Endothelial cell of umbilical vein (primary cell): ENCODE measurements around the gene GHSR. TPM values are rescaled to one million over a fixed set of nuclear protein-coding genes. Genes with fewer than 3 reads are reported as not detected.

Source experiments
- BruUV-seq: library from RNA; stranded (reverse); fragments of 400-500 nt; replicated peaks from 2 replicates; lab custom pipeline; 2021; lab: Mats Ljungman, UMichigan
- CTCF ChIA-PET: fragments of 300-600, 350-600 bp; sonication (Branson Sonifier 250); formaldehyde crosslinking; loops from one replicate; lab custom pipeline; 2021; ENCODE audit warnings: antibody characterized with exemption, inconsistent platforms; lab: Charles Lee
- POLR2A ChIA-PET: fragments of 300-600, 350-600 bp; sonication (Branson Sonifier 250); formaldehyde crosslinking; loops from one replicate; lab custom pipeline; 2021; ENCODE audit warnings: antibody characterized with exemption, inconsistent platforms; lab: Charles Lee
- DNase-seq: peaks from one replicate; pipeline ENCODE4 v3.0.0-alpha.2; 2011; ENCODE audit warnings: low read depth, low spot score
- FAIRE-seq: peaks from 2 replicates; lab custom pipeline; 2011; peaks lifted over from hg19 to GRCh38; lab: Jason Lieb, UNC
- H2AFZ ChIP-seq: 2 replicates; pipeline ENCODE4 v1.6.0; 2012; ENCODE audit warnings: low read depth, low read length, control low read depth, inconsistent platforms
- H3K27ac ChIP-seq: 2 replicates; pipeline ENCODE4 v1.5.1; 2011; ENCODE audit warnings: low read depth, mild to moderate bottlenecking, control low read depth, low read length, moderate library complexity; ENCODE audit not compliant: insufficient read depth
- H3K27me3 ChIP-seq, 2 experiments: 2 replicates each; pipeline versions ENCODE4 v1.6.0 to v1.6.1; 2011; ENCODE audit warnings: low read length in 2 of 2, mixed read lengths in 1 of 2; ENCODE audit not compliant: control insufficient read depth in 2 of 2, insufficient read depth in 2 of 2
- H3K36me3 ChIP-seq, 2 experiments: 2 replicates in 1 of 2; 3 replicates in 1 of 2; pipeline ENCODE4 v1.5.1; 2011; ENCODE audit warnings: low read length in 2 of 2, mild to moderate bottlenecking in 1 of 2, moderate library complexity in 1 of 2; ENCODE audit not compliant: control insufficient read depth in 2 of 2, insufficient read depth in 2 of 2; ENCODE audit errors: extremely low read depth in 1 of 2
- H3K4me1 ChIP-seq: 3 replicates; pipeline ENCODE4 v1.5.1; 2011; ENCODE audit warnings: mild to moderate bottlenecking, low read length; ENCODE audit not compliant: control insufficient read depth, insufficient read depth; ENCODE audit errors: extremely low read depth
- H3K4me2 ChIP-seq: 2 replicates; pipeline ENCODE4 v1.6.1; 2011; ENCODE audit warnings: low read length, control low read depth, mixed read lengths; ENCODE audit not compliant: insufficient read depth
- H3K4me3 ChIP-seq, 3 experiments: fragments of 200-600 bp in 1 of 3; sonication (generic), shearing (Covaris generic) in 1 of 3; replicated peaks in 1 of 3; 2 replicates each; pipeline ENCODE4 v1.5.1; 2011 to 2016; ENCODE audit warnings: control low read depth in 3 of 3, low read length in 3 of 3, mild to moderate bottlenecking in 2 of 3, inconsistent platforms in 1 of 3, low read depth in 1 of 3, moderate library complexity in 1 of 3; ENCODE audit not compliant: insufficient read depth in 1 of 3
- H3K79me2 ChIP-seq: 2 replicates; pipeline ENCODE4 v1.6.0; 2012; ENCODE audit warnings: low read length, inconsistent platforms; ENCODE audit not compliant: control insufficient read depth, insufficient read depth
- H3K9ac ChIP-seq: replicated peaks from 2 replicates; pipeline ENCODE3; 2011; ENCODE audit warnings: low read length, control low read depth; ENCODE audit not compliant: insufficient read depth; ENCODE audit errors: extremely low read depth
- H3K9me1 ChIP-seq: replicated peaks from 3 replicates; pipeline ENCODE4 v1.6.0; 2011; ENCODE audit warnings: mild to moderate bottlenecking, low read length; ENCODE audit not compliant: control insufficient read depth, insufficient read depth; ENCODE audit errors: extremely low read depth
- H3K9me3 ChIP-seq: replicated peaks from 2 replicates; pipeline ENCODE4 v1.5.1; 2012; ENCODE audit warnings: low read length, inconsistent platforms; ENCODE audit not compliant: control insufficient read depth, insufficient read depth
- H4K20me1 ChIP-seq: replicated peaks from 2 replicates; pipeline ENCODE3; 2011; ENCODE audit warnings: mild to moderate bottlenecking, low read length; ENCODE audit not compliant: control insufficient read depth, insufficient read depth; ENCODE audit errors: extremely low read depth
- CTCF ChIP-seq, 2 donors: IDR thresholded peaks; 1 replicate in 1 of 2; 2 replicates in 1 of 2; pipeline ENCODE4 v1.5.1; 2011; ENCODE audit warnings: low read length in 2 of 2, mild to moderate bottlenecking in 2 of 2, moderate library complexity in 2 of 2, control low read depth in 1 of 2, inconsistent platforms in 1 of 2, low read depth in 1 of 2; ENCODE audit not compliant: insufficient read depth in 1 of 2; ENCODE audit errors: extremely low read depth in 1 of 2
- EZH2 ChIP-seq: IDR thresholded peaks from 2 replicates; pipeline ENCODE4 v1.6.1; 2012; ENCODE audit warnings: borderline replicate concordance, low read depth, mild to moderate bottlenecking, moderate library complexity, low read length, inconsistent platforms; ENCODE audit not compliant: severe bottlenecking
- FOS ChIP-seq: IDR thresholded peaks from 2 replicates; pipeline ENCODE4 v1.6.1; 2011; ENCODE audit warnings: mild to moderate bottlenecking, low read length, moderate library complexity, borderline replicate concordance; ENCODE audit not compliant: insufficient read depth
- GATA2 ChIP-seq: IDR thresholded peaks from 2 replicates; pipeline ENCODE4 v1.7.0; 2011; ENCODE audit warnings: low read depth, mild to moderate bottlenecking, moderate library complexity, mixed read lengths, low read length; ENCODE audit not compliant: insufficient read length, insufficient read depth
- JUN ChIP-seq: IDR thresholded peaks from 2 replicates; pipeline ENCODE4 v1.6.1; 2011; ENCODE audit warnings: borderline replicate concordance, low read depth; ENCODE audit not compliant: insufficient read length, insufficient read depth
- MAX ChIP-seq: IDR thresholded peaks from 2 replicates; pipeline ENCODE4 v1.6.1; 2011; ENCODE audit not compliant: insufficient read depth, insufficient read length
- MYC ChIP-seq: IDR thresholded peaks from one replicate; pipeline ENCODE4 v1.6.1; 2011; ENCODE audit warnings: mild to moderate bottlenecking, low read depth, low read length
- POLR2A ChIP-seq: IDR thresholded peaks from 2 replicates; pipeline ENCODE4 v1.6.1; 2012; ENCODE audit warnings: low read depth, mild to moderate bottlenecking, control low read depth, low read length
- POLR2AphosphoS5 ChIP-seq: IDR thresholded peaks from 2 replicates; pipeline ENCODE4 v1.6.1; 2012; ENCODE audit warnings: low read depth, mild to moderate bottlenecking, control low read depth, low read length, moderate library complexity; ENCODE audit not compliant: insufficient read depth
- dilution Hi-C: fragments of 300-500 bp; cut with MboI; formaldehyde crosslinking; loops from one replicate; pipeline ENCODE4 v1.15.0; 2019; ENCODE audit warnings: low sequenced_read_pairs; ENCODE audit not compliant: extremely low pct_ligation_motif_present
- intact Hi-C: fragments of 100-400 bp; cut with micrococcal nuclease; formaldehyde crosslinking; loops from one replicate; pipeline ENCODE4 v1.10.0; 2022
- polyA plus RNA-seq, 4 experiments: library from polyadenylated mRNA; depleted of rRNA in 3 of 4; stranded (reverse) in 3 of 4; unstranded in 1 of 4; fragments of >200 nt; gene quantifications; 2 replicates each; pipeline versions ENCODE4 v1.2.1 to v1.2.3, GENCODE V29; 2011 to 2012; ENCODE audit warnings: missing spikeins in 1 of 4
- total RNA-seq: library from RNA; stranded (reverse); gene quantifications from 2 replicates; pipeline ENCODE4 v1.2.3, GENCODE V29; 2021

Gene GHSR
- total and polyA plus RNA-seq, 2 donors (not counting 3 experiments of a cell fraction or from before 2014, with no cell fraction given): not detected

DNA sequence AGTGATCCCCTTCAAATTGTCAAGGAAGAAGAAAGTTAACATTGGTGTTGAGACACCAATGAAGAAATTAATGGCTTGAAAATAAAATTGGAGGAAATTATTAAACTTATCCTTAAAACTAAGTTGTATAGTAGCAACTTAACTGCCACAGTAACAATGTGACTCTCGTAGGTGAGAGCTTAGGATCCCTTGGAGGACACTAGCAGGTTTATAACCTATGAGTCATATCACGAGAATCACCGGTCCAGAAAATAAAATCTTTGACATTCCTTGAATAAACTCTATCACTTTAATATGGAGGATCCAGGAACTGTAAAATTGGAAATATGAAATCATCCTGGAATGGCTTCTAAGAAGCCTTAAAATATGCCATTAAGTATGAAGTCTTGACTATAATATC lies 2.1 kb downstream of the GHSR start:
- ChIA-PET POLR2A (no interaction called here), CTCF (interaction anchor here (3.4 kb wide), 1 partner anchor 15 kb away, joined by 18 read pairs; no protein-coding TSS in a partner anchor)
- BruUV-seq: no TSS peak
- intact Hi-C loops: no loop called here
- Histone ChIP-seq H3K79me2 (no peaks in the 10 kb centered on the region), H3K4me3 (no peak overlapping the region), H3K4me2 (no peak overlapping the region), H3K36me3 (no peaks in the 10 kb centered on the region), H4K20me1 (no peaks in the 10 kb centered on the region), H3K27ac (no peak overlapping the region), H3K9me3 (no peaks in the 10 kb centered on the region), H3K9ac (no peak overlapping the region), H3K4me1 (no peaks in the 10 kb centered on the region), H3K9me1 (no peaks in the 10 kb centered on the region), H2AFZ (no peak overlapping the region), H3K27me3 (peaks cover 45 to 70% of the 10 kb centered on the region in 2 experiments)
- FAIRE-seq: no peak
- dilution Hi-C loops: no loop called here
- DNase-seq: no peak
- TF ChIP-seq CTCF (IDR thresholded peaks at IDR 0.05; ENCODE audit: extremely low read depth in 1 of 2, insufficient read depth in 1 of 2, low read depth in 1 of 2, low read length in 2 of 2) (no peak), POLR2A (no peak), EZH2 (no peak), MYC (no peak), GATA2 (no peak), FOS (no peak), MAX (no peak), JUN (no peak), POLR2AphosphoS5 (no peak)
